NCI-H1930 (cell line): Measurements from ENCODE around the gene ERP44.
"Not testable (repeated sequence)": the region's sequence is repeated elsewhere in the genome, so short reads cannot be mapped to it uniquely, and the experiment has no call there.

Source experiments
- DNase-seq, 2 experiments: peaks; one replicate each; lab custom pipeline; 2025; lab: John Stamatoyannopoulos, UW

ERP44 gene

DNA sequence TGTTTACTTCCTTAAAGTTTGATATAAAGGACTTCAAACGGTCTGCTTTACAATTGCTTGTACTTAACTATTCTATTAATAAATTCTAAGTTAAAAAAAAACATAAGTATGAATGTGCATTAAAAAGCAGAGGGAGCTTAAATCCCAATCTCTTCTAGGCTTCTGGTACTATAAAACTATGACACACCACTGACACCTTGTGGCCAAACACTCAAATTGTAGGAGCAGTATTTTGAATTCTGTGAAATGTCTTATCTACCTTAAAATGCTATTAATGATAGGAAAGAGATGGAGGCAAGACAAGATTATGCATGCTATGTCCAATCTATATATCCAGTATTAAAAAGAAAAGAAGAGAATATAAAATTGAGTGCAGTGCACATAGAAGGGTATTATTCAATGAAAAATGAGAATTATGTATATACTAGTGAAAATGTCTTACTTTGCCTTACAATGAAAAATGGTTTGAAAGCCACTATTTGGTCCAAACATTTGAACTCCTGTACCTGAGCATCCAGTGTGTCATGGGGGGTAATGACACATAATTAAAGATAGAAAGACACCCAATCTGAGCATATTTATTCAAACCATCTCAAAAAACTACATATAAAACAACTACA, 87.6 kb downstream of the ERP44 start:
- no peak for DNase-seq

- DNase-seq, result no peak
Observed at GRCh38 chr9:99999797-100000196, 99.0 kb downstream of the ERP44 start.

DNA sequence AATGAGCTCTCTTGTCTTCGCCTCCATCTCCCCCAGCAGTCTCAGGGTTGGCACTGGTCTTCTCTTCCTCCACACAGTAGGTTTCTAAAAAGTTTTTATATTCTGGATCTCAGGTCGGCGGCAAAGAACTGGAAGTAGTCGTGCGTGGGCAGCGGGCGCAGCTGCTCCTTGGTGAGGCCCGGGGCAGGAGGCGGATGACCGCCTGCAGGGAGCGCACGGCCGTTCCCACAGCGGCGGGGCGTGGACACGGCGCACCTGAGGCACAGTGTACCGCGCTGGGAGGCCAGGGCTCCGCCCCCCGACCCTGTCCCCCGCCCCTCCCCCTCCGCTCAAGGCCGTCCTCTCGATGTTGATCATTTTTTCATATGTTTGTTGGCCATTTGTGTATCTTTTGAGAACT, 99.9 kb downstream of the ERP44 start:
- DNase-seq, result no peak

DNA sequence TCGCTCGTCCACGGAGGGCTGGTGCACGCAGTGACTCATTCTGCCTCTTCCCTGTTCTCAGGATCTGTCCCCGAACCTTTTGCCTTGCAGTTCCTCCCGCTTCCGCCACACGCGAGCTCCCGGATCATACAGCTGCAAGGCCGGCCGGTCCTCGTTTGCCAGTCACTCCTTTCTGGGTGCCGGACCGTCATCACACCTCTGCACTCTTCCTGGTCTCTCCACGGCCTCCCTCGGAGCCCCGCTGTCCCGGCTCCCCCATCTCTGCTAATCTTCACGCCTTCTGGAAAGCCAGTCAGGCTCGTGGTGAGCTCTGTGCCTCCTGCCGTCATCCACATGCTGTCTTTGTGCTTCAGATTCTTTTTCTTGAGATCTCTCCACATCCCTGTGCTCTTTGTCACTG, 100.5 kb downstream of the ERP44 start:
- no peak for DNase-seq

DNA sequence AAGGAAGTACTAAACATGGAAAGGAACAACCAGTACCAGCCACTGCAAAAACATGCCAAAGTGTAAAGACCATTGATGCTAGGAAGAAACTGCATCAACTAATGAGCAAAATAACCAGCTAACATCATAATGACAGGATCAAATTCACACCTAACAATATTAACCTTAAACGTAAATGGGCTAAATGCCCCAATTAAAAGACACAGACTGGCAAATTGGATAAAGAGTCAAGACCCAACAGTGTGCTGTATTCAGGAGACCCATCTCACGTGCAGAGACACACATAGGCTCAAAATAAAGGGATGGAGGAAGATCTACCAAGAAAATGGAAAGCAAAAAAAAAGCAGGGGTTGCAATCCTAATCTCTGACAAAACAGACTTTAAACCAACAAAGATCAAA, 108.3 kb downstream of the ERP44 start:
- DNase-seq, result not testable (repeated sequence)

GRCh38 chr9:99986642-99987041, 112.2 kb downstream of the ERP44 start:
- DNase-seq, result peak; percentile 41 to 67

DNA sequence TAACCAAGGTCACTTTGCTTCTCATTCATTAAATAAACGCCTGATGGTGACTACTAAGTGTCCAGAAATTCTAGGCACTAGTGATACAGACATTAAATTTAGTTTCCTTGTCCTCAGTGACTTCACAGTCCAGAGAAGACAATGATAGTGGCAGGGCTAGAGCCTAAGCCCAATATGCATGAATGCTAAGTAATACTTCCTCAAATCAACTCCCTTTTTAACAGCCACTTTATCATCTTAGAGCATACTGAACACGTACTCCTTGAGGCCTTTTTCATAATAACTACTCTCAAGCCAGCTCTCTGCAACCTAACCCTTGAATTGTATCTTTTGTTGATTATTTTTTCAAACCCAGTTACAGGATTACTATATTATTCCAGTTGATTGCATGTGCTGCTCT, 118.2 kb downstream of the ERP44 start:
- DNase-seq, result no peak

GRCh38 chr9:99978221-99978620, 120.6 kb downstream of the ERP44 start:
- no peak for DNase-seq

GRCh38 chr9:99977033-99977792, 121.6 kb downstream of the ERP44 start:
- DNase-seq, result no peak

DNA sequence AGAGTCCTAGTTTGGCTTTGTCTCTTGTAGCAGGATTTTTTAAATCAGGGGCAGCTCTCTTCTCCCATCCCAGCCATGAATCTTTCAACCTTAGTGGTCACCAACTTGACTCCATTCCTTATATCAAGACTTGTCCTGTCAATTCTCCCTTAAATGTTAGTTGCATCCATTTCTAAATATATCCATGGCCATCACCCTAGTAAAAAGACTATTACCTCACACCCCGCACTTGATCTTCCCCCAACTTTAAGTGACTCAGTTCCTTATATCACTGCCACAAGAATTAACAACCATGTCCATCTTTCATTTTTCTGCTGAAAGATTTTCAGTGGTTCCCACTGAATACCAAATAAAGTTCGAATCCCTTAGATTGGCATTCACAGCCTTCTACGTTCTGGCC, 125.3 kb downstream of the ERP44 start:
- no peak for DNase-seq

- DNase-seq, result no peak
Observed at GRCh38 chr9:99971410-99971809, 127.4 kb downstream of the ERP44 start.

DNA sequence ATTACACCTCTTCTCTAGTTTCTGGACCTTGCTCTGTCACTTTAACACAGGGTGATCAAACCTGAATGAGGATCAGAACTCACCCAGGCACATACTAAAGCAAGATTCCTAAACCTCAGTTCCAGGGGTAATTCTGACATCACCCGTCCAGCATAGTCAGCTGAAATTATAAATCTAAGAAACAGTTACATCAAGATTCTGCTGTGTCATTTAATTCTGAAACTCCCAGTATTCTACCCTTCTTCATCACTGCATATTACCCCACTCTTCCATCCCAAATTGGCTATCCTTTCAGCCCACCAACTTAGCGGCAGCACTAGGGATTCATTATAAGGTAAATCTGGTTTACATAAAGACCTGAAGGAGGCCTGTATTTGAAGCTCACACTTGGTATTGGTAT, 128.3 kb downstream of the ERP44 start:
- DNase-seq, result no peak

GRCh38 chr9:99967457-99967856, 131.3 kb downstream of the ERP44 start:
- no peak for DNase-seq

- DNase-seq, result no peak
Observed at GRCh38 chr9:99966716-99967115, 132.1 kb downstream of the ERP44 start.

- DNase-seq, result no peak
Observed at GRCh38 chr9:99966001-99966400, 132.8 kb downstream of the ERP44 start.

DNA sequence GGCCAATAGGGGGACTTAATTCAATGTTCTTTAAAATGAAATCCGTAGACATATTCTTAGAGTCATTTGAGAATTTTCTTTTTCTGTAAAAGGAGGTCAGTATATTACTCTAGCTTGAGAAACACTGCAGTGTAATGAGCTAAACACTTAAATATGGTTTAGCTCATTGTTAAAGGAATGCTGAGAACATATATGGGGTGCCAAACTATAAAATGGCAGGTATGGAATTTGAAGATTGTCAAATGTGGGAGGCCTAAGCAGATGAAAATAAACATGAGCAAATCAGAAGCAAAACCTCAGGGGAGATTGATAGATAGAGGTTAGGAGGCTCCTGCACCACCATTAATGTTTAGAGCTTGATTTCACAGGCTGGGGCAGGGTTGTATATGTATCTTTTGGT, 134.5 kb downstream of the ERP44 start:
- DNase-seq, result no peak

DNA sequence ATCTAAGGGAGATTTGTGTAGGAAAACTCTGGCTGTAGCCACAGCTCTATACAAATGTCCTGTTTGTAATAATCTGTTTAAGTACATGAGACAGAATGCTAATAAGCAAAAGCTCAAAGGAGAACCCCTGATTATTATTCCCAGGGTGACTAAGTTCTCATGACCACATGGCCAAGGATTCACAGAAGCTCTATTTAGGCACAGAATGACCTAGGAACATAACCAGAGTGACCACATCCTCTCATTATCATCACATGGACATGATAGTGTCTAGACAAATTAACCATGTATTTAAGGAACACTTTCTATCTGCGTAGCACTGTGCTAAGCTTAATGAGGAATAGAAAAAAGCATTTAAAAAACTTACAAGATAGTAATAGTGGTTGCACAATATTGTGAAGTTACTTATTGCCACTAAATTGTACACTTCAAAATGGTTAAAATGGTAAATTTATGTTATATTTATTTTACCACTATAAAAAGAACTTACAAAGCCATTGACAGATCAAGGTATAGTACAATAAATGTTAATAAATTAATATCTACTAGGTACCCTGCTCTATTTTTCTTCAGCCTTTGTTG, 136.0 kb downstream of the ERP44 start:
- DNase-seq, result no peak

GRCh38 chr9:99955606-99956005, 143.2 kb downstream of the ERP44 start:
- DNase-seq, result no peak

DNA sequence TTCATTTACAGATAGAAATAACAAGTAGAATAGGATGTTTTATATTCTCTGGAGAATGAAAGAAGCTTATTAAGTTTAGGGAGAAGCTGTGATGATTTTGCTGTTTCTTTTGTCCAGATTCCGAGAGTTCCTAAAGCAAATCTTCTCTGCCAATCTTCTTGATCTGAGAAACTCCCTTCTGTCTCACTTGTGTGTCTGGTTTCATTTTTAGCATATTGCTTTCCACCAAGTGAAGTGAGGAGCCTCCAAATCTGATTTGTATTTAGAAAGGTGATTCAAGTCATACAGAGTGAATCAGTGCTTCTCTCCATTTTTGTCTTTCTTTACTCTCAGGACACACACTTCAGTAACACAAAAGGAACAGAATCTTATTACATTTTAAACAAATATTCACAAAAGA, 144.0 kb downstream of the ERP44 start:
- DNase-seq, result no peak

GRCh38 chr9:99953861-99954507, 144.8 kb downstream of the ERP44 start:
- DNase-seq, result no peak

- no peak for DNase-seq
Observed at GRCh38 chr9:99948896-99949295, 149.9 kb downstream of the ERP44 start.

DNA sequence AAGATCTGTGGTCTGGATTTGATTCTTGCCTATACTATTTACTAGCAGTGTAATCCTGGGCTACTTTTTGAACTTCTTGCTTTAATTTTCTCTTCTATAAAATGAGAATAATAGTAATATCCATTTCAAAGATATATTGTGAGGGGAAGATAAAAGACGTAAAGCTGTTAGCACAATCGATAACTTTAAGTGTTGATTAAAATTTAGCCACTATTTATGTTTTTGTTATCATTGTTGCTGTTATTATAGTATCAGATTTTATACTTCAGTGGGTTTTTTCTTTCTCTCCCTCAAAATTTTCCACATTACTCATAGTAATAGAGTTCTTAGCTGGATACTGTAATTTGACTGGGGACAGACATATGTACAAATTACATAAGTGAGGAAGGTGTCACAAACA, 150.3 kb downstream of the ERP44 start:
- no peak for DNase-seq

- DNase-seq, result no peak
Observed at GRCh38 chr9:99947395-99947794, 151.4 kb downstream of the ERP44 start.
